Measurements from ENCODE around the gene JADE2.

- TF ChIP-seq CTCF (conservative IDR thresholded peaks at IDR 0.05; ENCODE audit: low read depth, low read length) = no peak
- no peak for TF ChIP-seq EZH2 (IDR thresholded peaks at IDR 0.05; ENCODE audit: borderline replicate concordance, low read depth, low read length, poor library complexity, severe bottlenecking)
Measured at GRCh38 chr5:134559672-134560071, 34.2 kb downstream of the JADE2 start.

All from A673 (cell line).